Stimulated activated naive CD8-positive, alpha-beta T cell treated with anti-CD3 and anti-CD28 coated beads, Interleukin-15, Interleukin-2, amounts not matched to agents 100 ng/mL and 50 ng/mL, for 24 hours (primary cell): ENCODE measurements around the gene RPL5.

Experiments used
- H3K27ac Mint-ChIP-seq: one replicate; pipeline ENCODE4 v1.8.0; 2021; ENCODE audit warnings: mild to moderate bottlenecking, mixed read lengths
- H3K27me3 Mint-ChIP-seq: one replicate; pipeline ENCODE4 v1.8.0; 2021; ENCODE audit warnings: mixed read lengths
- H3K36me3 Mint-ChIP-seq: one replicate; pipeline ENCODE4 v1.8.0; 2021; ENCODE audit warnings: low read depth, mixed read lengths
- H3K4me1 Mint-ChIP-seq: one replicate; pipeline ENCODE4 v1.8.0; 2021; ENCODE audit warnings: low read depth, mixed read lengths
- H3K4me3 Mint-ChIP-seq: one replicate; pipeline ENCODE4 v1.8.0; 2021; ENCODE audit warnings: mild to moderate bottlenecking, mixed read lengths
- H3K9me3 Mint-ChIP-seq: one replicate; pipeline ENCODE4 v1.8.0; 2021; ENCODE audit warnings: mixed read lengths

RPL5 gene

GRCh38 chr1:92884195-92884594 lies 52.4 kb downstream of the RPL5 start:
- no peak overlapping the region for H3K27ac Mint-ChIP-seq
- H3K27me3 Mint-ChIP-seq = no peaks in the 10 kb centered on the region
- H3K4me3 Mint-ChIP-seq = no peak overlapping the region
- H3K9me3 Mint-ChIP-seq = no peaks in the 10 kb centered on the region
- H3K4me1 Mint-ChIP-seq = peaks cover 23% of the 10 kb centered on the region
- H3K36me3 Mint-ChIP-seq = no peaks in the 10 kb centered on the region

GRCh38 chr1:92886886-92887419 lies 55.1 kb downstream of the RPL5 start:
- Mint-ChIP-seq H3K4me3 (no peak overlapping the region), H3K36me3 (peaks cover 10% of the 10 kb centered on the region), H3K9me3 (no peaks in the 10 kb centered on the region), H3K4me1 (peaks cover 20% of the 10 kb centered on the region), H3K27ac (no peak overlapping the region), H3K27me3 (no peaks in the 10 kb centered on the region)

- Mint-ChIP-seq H3K36me3 (peaks cover 14% of the 10 kb centered on the region), H3K4me3 (no peak overlapping the region), H3K27ac (no peak overlapping the region), H3K4me1 (peaks cover 16% of the 10 kb centered on the region), H3K27me3 (no peaks in the 10 kb centered on the region), H3K9me3 (no peaks in the 10 kb centered on the region)
Observed at GRCh38 chr1:92887465-92887864, 55.6 kb downstream of the RPL5 start.
